WTC11 (cell line): ENCODE measurements around the gene RAP2C. TPM values are rescaled to one million over a fixed set of nuclear protein-coding genes. Genes with fewer than 3 reads are reported as not detected.

Experiments
- ATAC-seq: fragments of 200-7000 bp; cut with Tn5 transposase; 2 replicates; pipeline ENCODE4 v1.10.0; 2021; ENCODE audit warnings: mild to moderate bottlenecking, moderate library complexity
- CTCF ChIA-PET: fragments of 300-600 bp; sonication (Branson Sonifier 250); formaldehyde crosslinking; loops from one replicate; lab custom pipeline; 2021; ENCODE audit warnings: antibody characterized with exemption; lab: Charles Lee
- POLR2A ChIA-PET: fragments of 350-600 bp; sonication (Branson Sonifier 250); formaldehyde crosslinking; loops from one replicate; lab custom pipeline; 2021; ENCODE audit warnings: antibody characterized with exemption; lab: Charles Lee
- DNase-seq: peaks from one replicate; pipeline ENCODE4 v3.0.0; 2021; ENCODE audit warnings: low spot score
- H3K27ac Mint-ChIP-seq: 2 replicates; pipeline ENCODE4 v1.8.0; 2021; ENCODE audit warnings: mixed read lengths
- H3K27me3 Mint-ChIP-seq: 2 replicates; pipeline ENCODE4 v1.8.0; 2021; ENCODE audit warnings: low read depth, mild to moderate bottlenecking, moderate library complexity, mixed read lengths
- H3K36me3 Mint-ChIP-seq: 2 replicates; pipeline ENCODE4 v1.8.0; 2021; ENCODE audit warnings: mixed read lengths
- H3K4me1 Mint-ChIP-seq: 2 replicates; pipeline ENCODE4 v1.8.0; 2022; ENCODE audit warnings: mixed read lengths
- H3K4me3 Mint-ChIP-seq: 2 replicates; pipeline ENCODE4 v1.8.0; 2021; ENCODE audit warnings: mild to moderate bottlenecking, moderate library complexity, mixed read lengths
- H3K9me3 Mint-ChIP-seq: 2 replicates; pipeline ENCODE4 v1.8.0; 2021; ENCODE audit warnings: mixed read lengths
- CREB1 ChIP-seq: sonication (generic); formaldehyde crosslinking; IDR thresholded peaks from 2 replicates; pipeline ENCODE4 v1.8.0; 2023; ENCODE audit warnings: mild to moderate bottlenecking, missing genetic modification reagents
- ELF4 ChIP-seq: sonication (generic); formaldehyde crosslinking; IDR thresholded peaks from 2 replicates; pipeline ENCODE4 v1.8.1; 2022; ENCODE audit warnings: low read depth, mild to moderate bottlenecking, moderate library complexity, missing genetic modification reagents
- EMX1 ChIP-seq: fragments of 250-450 bp; sonication (Bioruptor Pico); IDR thresholded peaks from 2 replicates; pipeline ENCODE4 v1.8.0; 2021; ENCODE audit warnings: mild to moderate bottlenecking
- FOXP1 ChIP-seq: sonication (generic); formaldehyde crosslinking; IDR thresholded peaks from 2 replicates; pipeline ENCODE4 v1.8.0; 2022; ENCODE audit warnings: missing genetic modification reagents, mild to moderate bottlenecking, moderate library complexity, borderline replicate concordance
- GABPB1 ChIP-seq: sonication (generic); formaldehyde crosslinking; IDR thresholded peaks from 2 replicates; pipeline ENCODE4 v1.8.1; 2023; ENCODE audit warnings: mild to moderate bottlenecking, missing genetic modification reagents
- MXD4 ChIP-seq: fragments of 250-450 bp; sonication (Bioruptor Pico); IDR thresholded peaks from 2 replicates; pipeline ENCODE4 v1.8.0; 2021; ENCODE audit warnings: mild to moderate bottlenecking, moderate library complexity, borderline replicate concordance
- NFE2L1 ChIP-seq: sonication (generic); formaldehyde crosslinking; IDR thresholded peaks from 2 replicates; pipeline ENCODE4 v1.8.1; 2023; ENCODE audit warnings: missing genetic modification reagents
- NR2C2 ChIP-seq: sonication (generic); formaldehyde crosslinking; IDR thresholded peaks from 2 replicates; pipeline ENCODE4 v1.8.0; 2022; ENCODE audit warnings: mild to moderate bottlenecking, missing genetic modification reagents
- NR3C1 ChIP-seq: sonication (generic); formaldehyde crosslinking; conservative IDR thresholded peaks from 2 replicates; pipeline ENCODE4 v1.8.1; 2023; ENCODE audit warnings: low read depth, mild to moderate bottlenecking, missing genetic modification reagents
- RORB ChIP-seq: fragments of 250-450 bp; sonication (Bioruptor Pico); IDR thresholded peaks from 2 replicates; pipeline ENCODE4 v1.9.0; 2021; ENCODE audit warnings: mild to moderate bottlenecking
- TCF7 ChIP-seq: sonication (generic); formaldehyde crosslinking; IDR thresholded peaks from 2 replicates; pipeline ENCODE4 v1.8.0; 2022; ENCODE audit warnings: mild to moderate bottlenecking, low read depth, missing genetic modification reagents, moderate library complexity
- ZNF219 ChIP-seq: sonication (generic); formaldehyde crosslinking; IDR thresholded peaks from 2 replicates; pipeline ENCODE4 v1.8.0; 2023; ENCODE audit warnings: missing genetic modification reagents, mild to moderate bottlenecking, borderline replicate concordance
- total RNA-seq: library from RNA; stranded (reverse); gene quantifications from 3 replicates; pipeline ENCODE4 v1.2.3, GENCODE V29; 2021
- TF ChIP-seq, protein P1 (sequence below): sonication (generic); formaldehyde crosslinking; IDR thresholded peaks from 2 replicates; pipeline ENCODE4 v1.8.0; 2022; ENCODE audit warnings: mild to moderate bottlenecking, missing genetic modification reagents
- TF ChIP-seq, protein P2 (sequence below): sonication (generic); formaldehyde crosslinking; conservative IDR thresholded peaks from 2 replicates; pipeline ENCODE4 v1.8.1; 2022; ENCODE audit warnings: mild to moderate bottlenecking, missing genetic modification reagents
- TF ChIP-seq, protein P3 (sequence below): sonication (generic); formaldehyde crosslinking; IDR thresholded peaks from 2 replicates; pipeline ENCODE4 v1.8.1; 2022; ENCODE audit warnings: mild to moderate bottlenecking, missing genetic modification reagents, moderate library complexity, borderline replicate concordance
- TF ChIP-seq, protein P4 (sequence below): sonication (generic); formaldehyde crosslinking; IDR thresholded peaks from 2 replicates; pipeline ENCODE4 v1.8.1; 2022; ENCODE audit warnings: missing genetic modification reagents, borderline replicate concordance
- TF ChIP-seq, protein P5 (sequence below): fragments of 250-450 bp; sonication (Bioruptor Pico); IDR thresholded peaks from 2 replicates; pipeline ENCODE4 v2.1.2; 2022; ENCODE audit warnings: mild to moderate bottlenecking, moderate library complexity
- TF ChIP-seq, protein P6 (sequence below): sonication (generic); formaldehyde crosslinking; IDR thresholded peaks from 2 replicates; pipeline ENCODE4 v1.8.1; 2022; ENCODE audit warnings: mild to moderate bottlenecking, moderate library complexity, missing genetic modification reagents

The RAP2C gene
- total RNA-seq, 1 experiment from 2014 or later: 25.0 TPM

DNA sequence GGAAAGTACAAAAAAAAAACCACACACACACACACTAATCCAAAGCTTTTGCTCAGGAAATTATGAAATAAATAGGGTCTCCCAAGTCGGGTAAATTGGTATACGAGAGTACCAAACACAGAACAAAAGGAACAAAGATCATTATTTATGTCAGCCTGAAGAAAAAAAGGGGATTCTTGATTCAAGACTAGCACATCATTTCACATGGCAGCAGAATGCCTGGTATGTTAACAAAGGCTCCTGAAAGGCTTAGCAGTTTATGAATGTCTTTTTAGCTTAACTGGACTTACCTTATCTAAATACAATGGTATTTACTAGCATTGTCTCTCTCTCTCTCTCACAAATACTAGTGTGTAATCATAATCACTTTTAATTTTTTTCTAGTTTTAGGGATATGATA lies 11.3 kb downstream of the RAP2C start:
- peaks cover 5% of the 10 kb centered on the region for H3K9me3 Mint-ChIP-seq
- POLR2A ChIA-PET: no interaction called here
- TF ChIP-seq, protein P1, sequence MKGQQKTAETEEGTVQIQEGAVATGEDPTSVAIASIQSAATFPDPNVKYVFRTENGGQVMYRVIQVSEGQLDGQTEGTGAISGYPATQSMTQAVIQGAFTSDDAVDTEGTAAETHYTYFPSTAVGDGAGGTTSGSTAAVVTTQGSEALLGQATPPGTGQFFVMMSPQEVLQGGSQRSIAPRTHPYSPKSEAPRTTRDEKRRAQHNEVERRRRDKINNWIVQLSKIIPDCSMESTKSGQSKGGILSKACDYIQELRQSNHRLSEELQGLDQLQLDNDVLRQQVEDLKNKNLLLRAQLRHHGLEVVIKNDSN (CRISPR knock-in tag): no peak
- TF ChIP-seq, protein P2, sequence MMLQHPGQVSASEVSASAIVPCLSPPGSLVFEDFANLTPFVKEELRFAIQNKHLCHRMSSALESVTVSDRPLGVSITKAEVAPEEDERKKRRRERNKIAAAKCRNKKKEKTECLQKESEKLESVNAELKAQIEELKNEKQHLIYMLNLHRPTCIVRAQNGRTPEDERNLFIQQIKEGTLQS (CRISPR knock-in tag): no peak
- no peak for TF ChIP-seq CREB1
- TF ChIP-seq, all 79 proteins: peak for 0
- ATAC-seq: no peak
- CTCF ChIA-PET: interaction anchor here (0.8 kb wide), 1 partner anchor 116 kb away, joined by 3 read pairs; no protein-coding TSS in a partner anchor
- Mint-ChIP-seq H3K4me3 (no peak overlapping the region), H3K27me3 (no peaks in the 10 kb centered on the region), H3K27ac (no peak overlapping the region), H3K36me3 (peaks cover 20% of the 10 kb centered on the region), H3K4me1 (no peaks in the 10 kb centered on the region)
- DNase-seq: no peak

DNA sequence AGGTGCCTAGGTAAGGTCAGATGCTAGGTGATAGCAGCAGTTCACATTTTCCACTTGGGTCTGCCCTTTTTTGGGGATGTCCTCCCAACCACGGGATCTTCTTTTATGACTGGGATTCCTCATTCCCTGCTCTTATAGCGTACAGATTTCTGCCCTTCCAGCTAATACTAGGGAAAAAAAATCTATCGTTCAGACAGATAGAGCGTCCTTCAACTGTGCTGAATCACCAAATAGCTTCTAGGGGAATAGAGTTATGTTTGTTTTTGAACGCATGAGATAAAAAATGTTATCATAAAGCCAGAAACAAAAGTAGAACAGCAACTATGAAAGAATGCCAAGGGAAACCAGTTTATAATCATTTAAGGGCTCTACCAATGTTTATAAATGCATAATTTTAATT lies 13.0 kb downstream of the RAP2C start:
- H3K9me3 Mint-ChIP-seq: peaks cover 5% of the 10 kb centered on the region
- H3K27ac Mint-ChIP-seq: no peak overlapping the region
- H3K36me3 Mint-ChIP-seq: peaks cover 12% of the 10 kb centered on the region
- DNase-seq (no peak), ATAC-seq (no peak)
- no peaks in the 10 kb centered on the region for H3K4me1 Mint-ChIP-seq
- no peak overlapping the region for H3K4me3 Mint-ChIP-seq
- no peak for TF ChIP-seq NR2C2
- ChIA-PET POLR2A (no interaction called here), CTCF (interaction anchor here (1.0 kb wide), 1 partner anchor 114 kb away, joined by 4 read pairs; no protein-coding TSS in a partner anchor)
- H3K27me3 Mint-ChIP-seq: no peaks in the 10 kb centered on the region

DNA sequence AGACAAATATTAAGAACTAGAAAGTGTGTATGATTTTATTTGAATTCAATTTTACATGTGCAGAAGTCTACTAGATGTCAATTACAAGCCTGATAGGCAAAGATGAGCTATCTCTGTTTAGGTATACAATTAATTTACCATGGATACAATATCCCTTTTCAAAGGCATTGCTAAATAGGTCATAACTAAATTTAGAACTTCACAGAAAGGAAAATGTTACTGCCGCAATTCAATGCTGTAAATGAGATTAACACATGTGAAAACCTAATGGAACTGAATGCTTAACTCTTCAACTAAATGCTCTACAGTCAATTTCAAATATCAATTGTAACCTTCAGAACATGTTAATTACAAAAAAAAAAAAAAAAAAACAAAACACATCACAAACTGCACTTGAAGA lies 14.6 kb downstream of the RAP2C start:
- H3K27ac Mint-ChIP-seq: no peak overlapping the region
- no peak for DNase-seq
- CTCF ChIA-PET: interaction anchor here (0.8 kb wide), 1 partner anchor 15 kb away, joined by 3 read pairs; the partner anchor contains the start of gene RAP2C
- TF ChIP-seq ELF4: no peak
- TF ChIP-seq NR2C2: no peak
- no peak for TF ChIP-seq ZNF219
- TF ChIP-seq, protein P3, sequence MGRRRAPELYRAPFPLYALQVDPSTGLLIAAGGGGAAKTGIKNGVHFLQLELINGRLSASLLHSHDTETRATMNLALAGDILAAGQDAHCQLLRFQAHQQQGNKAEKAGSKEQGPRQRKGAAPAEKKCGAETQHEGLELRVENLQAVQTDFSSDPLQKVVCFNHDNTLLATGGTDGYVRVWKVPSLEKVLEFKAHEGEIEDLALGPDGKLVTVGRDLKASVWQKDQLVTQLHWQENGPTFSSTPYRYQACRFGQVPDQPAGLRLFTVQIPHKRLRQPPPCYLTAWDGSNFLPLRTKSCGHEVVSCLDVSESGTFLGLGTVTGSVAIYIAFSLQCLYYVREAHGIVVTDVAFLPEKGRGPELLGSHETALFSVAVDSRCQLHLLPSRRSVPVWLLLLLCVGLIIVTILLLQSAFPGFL (CRISPR knock-in tag): no peak
- TF ChIP-seq, all 79 proteins: peak for 0
- H3K27me3 Mint-ChIP-seq: no peaks in the 10 kb centered on the region
- POLR2A ChIA-PET: no interaction called here
- peaks cover 5% of the 10 kb centered on the region for H3K9me3 Mint-ChIP-seq
- ATAC-seq: no peak
- H3K36me3 Mint-ChIP-seq: peaks cover 12% of the 10 kb centered on the region
- peaks cover 9% of the 10 kb centered on the region for H3K4me1 Mint-ChIP-seq
- no peak overlapping the region for H3K4me3 Mint-ChIP-seq

DNA sequence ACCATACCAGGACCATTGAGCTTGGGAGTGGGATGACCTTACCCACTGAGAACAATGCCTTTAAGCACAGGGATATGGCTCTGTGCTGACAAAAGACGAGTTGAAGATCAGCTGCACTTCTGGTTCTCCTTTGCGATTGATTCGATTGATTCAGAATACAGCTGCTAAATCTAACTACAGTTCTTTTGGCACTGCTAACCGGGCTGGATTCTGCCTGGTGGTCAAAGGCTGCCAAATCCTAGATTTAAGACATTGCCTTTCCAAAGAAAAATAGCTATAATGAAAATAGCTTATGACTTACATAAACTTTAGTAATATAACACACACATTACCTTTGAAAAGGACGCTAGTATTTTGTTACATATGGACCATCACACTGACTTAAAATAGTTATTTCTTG lies 18.3 kb downstream of the RAP2C start:
- H3K4me3 Mint-ChIP-seq: no peak overlapping the region
- H3K27ac Mint-ChIP-seq: no peak overlapping the region
- H3K27me3 Mint-ChIP-seq: peaks cover 3% of the 10 kb centered on the region; the same call in 1 of the 2 replicates
- ATAC-seq: no peak
- peaks cover 6% of the 10 kb centered on the region for H3K9me3 Mint-ChIP-seq
- DNase-seq: no peak
- CTCF ChIA-PET: interaction anchor here (1.4 to 1.5 kb wide), 2 partner anchors 108 to 359 kb away, joined by 4 to 6 read pairs; no protein-coding TSS in a partner anchor
- TF ChIP-seq NFE2L1 (CRISPR knock-in tag) (no peak), EMX1 (CRISPR knock-in tag) (no peak), TCF7 (CRISPR knock-in tag) (no peak), GABPB1 (CRISPR knock-in tag) (no peak), NR3C1 (CRISPR knock-in tag) (no peak), MXD4 (CRISPR knock-in tag) (no peak)
- TF ChIP-seq, protein P1 (CRISPR knock-in tag): no peak
- peaks cover 9% of the 10 kb centered on the region for H3K4me1 Mint-ChIP-seq
- POLR2A ChIA-PET: no interaction called here
- H3K36me3 Mint-ChIP-seq: no peaks in the 10 kb centered on the region

DNA sequence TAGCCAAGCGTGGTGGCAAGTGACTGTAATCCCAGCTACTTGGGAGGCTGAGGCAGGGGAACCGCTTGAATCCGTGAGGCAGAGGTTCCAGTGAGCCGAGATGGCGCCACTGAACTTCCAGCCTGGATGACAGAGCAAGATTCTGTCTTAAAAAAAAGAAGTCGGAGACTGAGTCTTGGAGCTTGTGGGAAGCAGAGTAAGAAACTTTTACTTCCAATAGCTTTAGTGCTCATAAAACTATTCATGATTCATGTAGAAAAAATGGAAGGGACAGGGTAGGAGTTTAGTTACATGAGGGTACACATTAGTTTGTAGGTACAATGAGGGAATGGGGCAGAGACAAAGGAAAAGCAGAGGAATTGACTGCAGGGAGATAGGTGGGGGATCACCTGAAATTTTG lies 19.3 kb downstream of the RAP2C start:
- Mint-ChIP-seq H3K4me3 (no peak overlapping the region), H3K36me3 (peaks cover 3% of the 10 kb centered on the region), H3K4me1 (peaks cover 9% of the 10 kb centered on the region), H3K27ac (no peak overlapping the region), H3K9me3 (peaks cover 6% of the 10 kb centered on the region), H3K27me3 (peaks cover 3% of the 10 kb centered on the region; the same call in 1 of the 2 replicates)
- ATAC-seq: no peak
- CTCF ChIA-PET: interaction anchor here (1.0 to 1.4 kb wide), 2 partner anchors 19 to 108 kb away, joined by 3 to 4 read pairs; partner anchors contain the start of gene RAP2C
- DNase-seq: no peak
- POLR2A ChIA-PET: no interaction called here
- TF ChIP-seq, protein P4, sequence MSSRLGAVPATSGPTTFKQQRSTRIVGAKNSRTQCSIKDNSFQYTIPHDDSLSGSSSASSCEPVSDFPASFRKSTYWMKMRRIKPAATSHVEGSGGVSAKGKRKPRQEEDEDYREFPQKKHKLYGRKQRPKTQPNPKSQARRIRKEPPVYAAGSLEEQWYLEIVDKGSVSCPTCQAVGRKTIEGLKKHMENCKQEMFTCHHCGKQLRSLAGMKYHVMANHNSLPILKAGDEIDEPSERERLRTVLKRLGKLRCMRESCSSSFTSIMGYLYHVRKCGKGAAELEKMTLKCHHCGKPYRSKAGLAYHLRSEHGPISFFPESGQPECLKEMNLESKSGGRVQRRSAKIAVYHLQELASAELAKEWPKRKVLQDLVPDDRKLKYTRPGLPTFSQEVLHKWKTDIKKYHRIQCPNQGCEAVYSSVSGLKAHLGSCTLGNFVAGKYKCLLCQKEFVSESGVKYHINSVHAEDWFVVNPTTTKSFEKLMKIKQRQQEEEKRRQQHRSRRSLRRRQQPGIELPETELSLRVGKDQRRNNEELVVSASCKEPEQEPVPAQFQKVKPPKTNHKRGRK (CRISPR knock-in tag): no peak
- TF ChIP-seq FOXP1 (CRISPR knock-in tag): no peak
- TF ChIP-seq, protein P5, sequence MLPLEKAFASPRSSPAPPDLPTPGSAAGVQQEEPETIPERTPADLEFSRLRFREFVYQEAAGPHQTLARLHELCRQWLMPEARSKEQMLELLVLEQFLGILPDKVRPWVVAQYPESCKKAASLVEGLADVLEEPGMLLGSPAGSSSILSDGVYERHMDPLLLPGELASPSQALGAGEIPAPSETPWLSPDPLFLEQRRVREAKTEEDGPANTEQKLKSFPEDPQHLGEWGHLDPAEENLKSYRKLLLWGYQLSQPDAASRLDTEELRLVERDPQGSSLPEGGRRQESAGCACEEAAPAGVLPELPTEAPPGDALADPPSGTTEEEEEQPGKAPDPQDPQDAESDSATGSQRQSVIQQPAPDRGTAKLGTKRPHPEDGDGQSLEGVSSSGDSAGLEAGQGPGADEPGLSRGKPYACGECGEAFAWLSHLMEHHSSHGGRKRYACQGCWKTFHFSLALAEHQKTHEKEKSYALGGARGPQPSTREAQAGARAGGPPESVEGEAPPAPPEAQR (CRISPR knock-in tag): no peak
- TF ChIP-seq, protein P1 (CRISPR knock-in tag): no peak
- TF ChIP-seq RORB: no peak
- TF ChIP-seq, protein P6, sequence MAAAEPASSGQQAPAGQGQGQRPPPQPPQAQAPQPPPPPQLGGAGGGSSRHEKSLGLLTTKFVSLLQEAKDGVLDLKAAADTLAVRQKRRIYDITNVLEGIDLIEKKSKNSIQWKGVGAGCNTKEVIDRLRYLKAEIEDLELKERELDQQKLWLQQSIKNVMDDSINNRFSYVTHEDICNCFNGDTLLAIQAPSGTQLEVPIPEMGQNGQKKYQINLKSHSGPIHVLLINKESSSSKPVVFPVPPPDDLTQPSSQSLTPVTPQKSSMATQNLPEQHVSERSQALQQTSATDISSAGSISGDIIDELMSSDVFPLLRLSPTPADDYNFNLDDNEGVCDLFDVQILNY: no peak
